ENCODE results near the gene MYO7A. TPM values are rescaled to one million over a fixed set of nuclear protein-coding genes. Genes with fewer than 3 reads are reported as not detected.

The MYO7A gene
- total RNA-seq, 1 experiment from 2014 or later: 3.5 TPM

- no TSS peak for BruUV-seq (replicated peaks)
- ChIA-PET CTCF (no interaction called here), POLR2A (ENCODE audit: unreplicated experiment) (no interaction called here)
- Histone ChIP-seq H3K4me3 (no peak overlapping the region), H3K79me2 (ENCODE audit: low read depth) (no peaks in the 10 kb centered on the region), H3K36me3 (ENCODE audit: low read depth) (no peaks in the 10 kb centered on the region), H2AFZ (no peak overlapping the region), H3K27ac (no peak overlapping the region), H3K4me1 (replicated peaks; ENCODE audit: insufficient read depth) (no peaks in the 10 kb centered on the region), H3K4me2 (no peak overlapping the region), H3K9me3 (ENCODE audit: insufficient read depth, low read depth) (no peaks in the 10 kb centered on the region), H3K27me3 (ENCODE audit: insufficient read depth, low read depth) (peaks cover 65% of the 10 kb centered on the region), H3K9me2 (ENCODE audit: insufficient read depth) (no peaks in the 10 kb centered on the region), H4K20me1 (ENCODE audit: insufficient read depth) (no peaks in the 10 kb centered on the region), H3F3A (ENCODE audit: insufficient read depth, low read depth) (no peaks in the 10 kb centered on the region)
- intact Hi-C loops (cut with micrococcal nuclease; ENCODE audit: unreplicated experiment): no loop called here
- no peak for DNase-seq
- TF ChIP-seq EZH2 (IDR thresholded peaks at IDR 0.05; ENCODE audit: low read depth) (no peak), CTCF (conservative IDR thresholded peaks at IDR 0.05) (no peak)
Observed at GRCh38 chr11:77155082-77155475, 27.0 kb downstream of the MYO7A start.

GRCh38 chr11:77155556-77156130, 27.6 kb downstream of the MYO7A start:
- TF ChIP-seq CTCF (conservative IDR thresholded peaks at IDR 0.05) (no peak), EZH2 (IDR thresholded peaks at IDR 0.05; ENCODE audit: low read depth) (no peak)
- intact Hi-C loops (cut with micrococcal nuclease; ENCODE audit: unreplicated experiment): no loop called here
- DNase-seq: no peak
- Histone ChIP-seq H4K20me1 (ENCODE audit: insufficient read depth) (no peaks in the 10 kb centered on the region), H3F3A (ENCODE audit: insufficient read depth, low read depth) (no peaks in the 10 kb centered on the region), H3K79me2 (ENCODE audit: low read depth) (no peaks in the 10 kb centered on the region), H3K4me1 (replicated peaks; ENCODE audit: insufficient read depth) (no peaks in the 10 kb centered on the region), H3K9me3 (ENCODE audit: insufficient read depth, low read depth) (no peaks in the 10 kb centered on the region), H2AFZ (no peak overlapping the region), H3K4me3 (no peak overlapping the region), H3K27me3 (ENCODE audit: insufficient read depth, low read depth) (peaks cover 66% of the 10 kb centered on the region), H3K9me2 (ENCODE audit: insufficient read depth) (no peaks in the 10 kb centered on the region), H3K36me3 (ENCODE audit: low read depth) (no peaks in the 10 kb centered on the region), H3K27ac (no peak overlapping the region), H3K4me2 (no peak overlapping the region)
- ChIA-PET POLR2A (ENCODE audit: unreplicated experiment) (no interaction called here), CTCF (no interaction called here)
- no TSS peak for BruUV-seq (replicated peaks)

GRCh38 chr11:77156396-77157195, 28.6 kb downstream of the MYO7A start:
- no peak for TF ChIP-seq EZH2 (IDR thresholded peaks at IDR 0.05; ENCODE audit: low read depth)
- no peak for TF ChIP-seq CTCF (conservative IDR thresholded peaks at IDR 0.05)
- no peaks in the 10 kb centered on the region for H3K79me2 ChIP-seq (ENCODE audit: low read depth)
- CTCF ChIA-PET: no interaction called here
- no peak overlapping the region for H3K4me2 ChIP-seq
- H3K9me3 ChIP-seq (ENCODE audit: insufficient read depth, low read depth): no peaks in the 10 kb centered on the region
- H3K9me2 ChIP-seq (ENCODE audit: insufficient read depth): no peaks in the 10 kb centered on the region
- H2AFZ ChIP-seq: no peak overlapping the region
- POLR2A ChIA-PET (ENCODE audit: unreplicated experiment): no interaction called here
- BruUV-seq (replicated peaks): no TSS peak
- H3K27ac ChIP-seq: no peak overlapping the region
- peaks cover 69% of the 10 kb centered on the region for H3K27me3 ChIP-seq (ENCODE audit: insufficient read depth, low read depth)
- no peaks in the 10 kb centered on the region for H3K36me3 ChIP-seq (ENCODE audit: low read depth)
- no peak overlapping the region for H3K4me3 ChIP-seq
- intact Hi-C loops (cut with micrococcal nuclease; ENCODE audit: unreplicated experiment): no loop called here
- no peaks in the 10 kb centered on the region for H3K4me1 ChIP-seq (replicated peaks; ENCODE audit: insufficient read depth)
- no peaks in the 10 kb centered on the region for H4K20me1 ChIP-seq (ENCODE audit: insufficient read depth)
- no peaks in the 10 kb centered on the region for H3F3A ChIP-seq (ENCODE audit: insufficient read depth, low read depth)
- DNase-seq: no peak
